Measurements from ENCODE around the gene MAPKAPK2.

DNA sequence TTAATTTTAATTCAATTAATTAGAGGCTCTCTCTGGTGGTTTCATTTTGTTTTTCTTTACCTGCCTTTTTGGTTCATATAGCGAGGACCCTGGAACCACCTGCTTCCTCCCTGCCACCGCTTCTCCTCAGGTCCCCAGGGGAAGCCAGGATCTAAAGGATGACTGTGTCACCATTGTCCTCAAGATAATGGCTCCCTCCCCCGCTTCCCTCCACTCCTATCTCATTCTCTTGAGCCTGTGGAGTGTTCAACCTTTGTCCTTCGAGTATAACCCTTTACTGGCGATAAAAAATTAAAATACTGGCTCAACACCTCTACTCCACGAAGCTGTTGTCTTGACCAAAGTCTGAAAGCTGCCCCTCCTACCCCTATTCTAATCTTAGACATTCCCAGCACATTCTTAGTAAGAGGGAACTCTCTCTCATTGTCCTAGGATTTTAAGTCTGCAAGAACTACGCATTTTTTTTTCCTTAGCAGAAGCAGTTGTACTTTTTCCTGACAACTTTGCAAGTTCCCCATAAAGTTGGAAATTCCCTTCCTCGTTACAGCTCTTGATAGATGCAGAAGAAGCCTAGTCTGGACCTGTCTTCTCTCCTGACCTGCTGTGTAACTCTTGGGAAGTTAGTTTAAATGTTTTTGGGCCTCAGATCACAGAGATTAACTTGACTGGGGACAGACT lies 12.6 kb upstream of the MAPKAPK2 start:
- TF ChIP-seq, protein P1, sequence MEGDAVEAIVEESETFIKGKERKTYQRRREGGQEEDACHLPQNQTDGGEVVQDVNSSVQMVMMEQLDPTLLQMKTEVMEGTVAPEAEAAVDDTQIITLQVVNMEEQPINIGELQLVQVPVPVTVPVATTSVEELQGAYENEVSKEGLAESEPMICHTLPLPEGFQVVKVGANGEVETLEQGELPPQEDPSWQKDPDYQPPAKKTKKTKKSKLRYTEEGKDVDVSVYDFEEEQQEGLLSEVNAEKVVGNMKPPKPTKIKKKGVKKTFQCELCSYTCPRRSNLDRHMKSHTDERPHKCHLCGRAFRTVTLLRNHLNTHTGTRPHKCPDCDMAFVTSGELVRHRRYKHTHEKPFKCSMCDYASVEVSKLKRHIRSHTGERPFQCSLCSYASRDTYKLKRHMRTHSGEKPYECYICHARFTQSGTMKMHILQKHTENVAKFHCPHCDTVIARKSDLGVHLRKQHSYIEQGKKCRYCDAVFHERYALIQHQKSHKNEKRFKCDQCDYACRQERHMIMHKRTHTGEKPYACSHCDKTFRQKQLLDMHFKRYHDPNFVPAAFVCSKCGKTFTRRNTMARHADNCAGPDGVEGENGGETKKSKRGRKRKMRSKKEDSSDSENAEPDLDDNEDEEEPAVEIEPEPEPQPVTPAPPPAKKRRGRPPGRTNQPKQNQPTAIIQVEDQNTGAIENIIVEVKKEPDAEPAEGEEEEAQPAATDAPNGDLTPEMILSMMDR (IDR thresholded peaks at IDR 0.05): no peak
- no peak for TF ChIP-seq POLR2A (IDR thresholded peaks at IDR 0.05)

All from adrenal gland (tissue), 5 donors.